Natural killer cell (primary cell): Measurements from ENCODE around the gene YTHDF1. TPM values are rescaled to one million over a fixed set of nuclear protein-coding genes. Genes with fewer than 3 reads are reported as not detected.

Source experiments
- ATAC-seq, 3 donors: fragments of 150-1000 bp in 2 of 3; fragments of 200-7000 bp in 1 of 3; cut with Tn5 transposase; 1 replicate in 1 of 3; 2 replicates in 2 of 3; pipeline ENCODE4 v1.10.0; 2021; ENCODE audit warnings: mild to moderate bottlenecking in 2 of 3, moderate library complexity in 2 of 3
- DNase-seq, 2 donors: peaks; one replicate each; pipeline versions ENCODE4 v3.0.0 to v3.0.0-alpha.2; 2013 to 2021; ENCODE audit warnings: mixed read lengths in 1 of 2
- H3K27ac ChIP-seq: one replicate; pipeline ENCODE4 v1.5.1; 2013; ENCODE audit warnings: mild to moderate bottlenecking, low read length
- H3K27me3 ChIP-seq: one replicate; pipeline ENCODE4 v1.6.1; 2013; ENCODE audit warnings: low read length; ENCODE audit not compliant: control insufficient read depth, insufficient read depth
- H3K36me3 ChIP-seq: one replicate; pipeline ENCODE4 v1.6.1; 2013; ENCODE audit warnings: low read length; ENCODE audit not compliant: control insufficient read depth, insufficient read depth
- H3K4me1 ChIP-seq: one replicate; pipeline ENCODE4 v1.6.1; 2013; ENCODE audit warnings: low read length; ENCODE audit not compliant: control insufficient read depth, insufficient read depth
- H3K4me3 ChIP-seq: one replicate; pipeline ENCODE4 v1.5.1; 2013; ENCODE audit warnings: low read length
- H3K9me3 ChIP-seq: one replicate; pipeline ENCODE4 v1.6.1; 2013; ENCODE audit warnings: low read length; ENCODE audit not compliant: control insufficient read depth, insufficient read depth
- H3K27ac Mint-ChIP-seq, 2 donors: one replicate each; pipeline ENCODE4 v1.8.0; 2022; ENCODE audit warnings: mild to moderate bottlenecking in 2 of 2, mixed read lengths in 2 of 2, moderate library complexity in 1 of 2
- H3K27me3 Mint-ChIP-seq, 2 donors: one replicate each; pipeline ENCODE4 v1.8.0; 2022; ENCODE audit warnings: low read depth in 2 of 2, mixed read lengths in 2 of 2
- H3K36me3 Mint-ChIP-seq: one replicate; pipeline ENCODE4 v1.8.0; 2022; ENCODE audit warnings: mixed read lengths
- H3K4me1 Mint-ChIP-seq, 2 donors: one replicate each; pipeline ENCODE4 v1.8.0; 2022; ENCODE audit warnings: mixed read lengths in 2 of 2
- H3K4me3 Mint-ChIP-seq: one replicate; pipeline ENCODE4 v1.8.0; 2022; ENCODE audit warnings: mild to moderate bottlenecking, moderate library complexity, mixed read lengths
- H3K9me3 Mint-ChIP-seq, 2 donors: one replicate each; pipeline ENCODE4 v1.8.0; 2022; ENCODE audit warnings: mixed read lengths in 2 of 2
- WGBS: methylation state at CpG from one replicate; pipeline ENCODE4 v1.1.7; 2013; ENCODE audit warnings: missing lambda C conversion rate; ENCODE audit not compliant: insufficient coverage; 5-methylcytosine and 5-hydroxymethylcytosine counted together
- intact Hi-C: fragments of 100-400 bp; cut with micrococcal nuclease; formaldehyde crosslinking; loops from one replicate; pipeline ENCODE4 v1.14.2; 2022
- total RNA-seq, 4 donors: library from RNA; stranded (reverse); fragments of 120-200 nt in 1 of 4; gene quantifications; one replicate each; pipeline versions ENCODE4 v1.2.3 to v1.2.4, GENCODE V29; 2013 to 2022
- TF ChIP-seq, protein P1 (sequence below): fragments of 200-600 bp; IDR thresholded peaks from one replicate; pipeline ENCODE4 v1.8.0; 2022; ENCODE audit warnings: antibody characterized with exemption

Gene YTHDF1
- total RNA-seq, 3 donors from 2014 or later (not counting 1 experiment from before 2014, with no cell fraction given): 39.1 to 43.1 (median 41.0) TPM

DNA sequence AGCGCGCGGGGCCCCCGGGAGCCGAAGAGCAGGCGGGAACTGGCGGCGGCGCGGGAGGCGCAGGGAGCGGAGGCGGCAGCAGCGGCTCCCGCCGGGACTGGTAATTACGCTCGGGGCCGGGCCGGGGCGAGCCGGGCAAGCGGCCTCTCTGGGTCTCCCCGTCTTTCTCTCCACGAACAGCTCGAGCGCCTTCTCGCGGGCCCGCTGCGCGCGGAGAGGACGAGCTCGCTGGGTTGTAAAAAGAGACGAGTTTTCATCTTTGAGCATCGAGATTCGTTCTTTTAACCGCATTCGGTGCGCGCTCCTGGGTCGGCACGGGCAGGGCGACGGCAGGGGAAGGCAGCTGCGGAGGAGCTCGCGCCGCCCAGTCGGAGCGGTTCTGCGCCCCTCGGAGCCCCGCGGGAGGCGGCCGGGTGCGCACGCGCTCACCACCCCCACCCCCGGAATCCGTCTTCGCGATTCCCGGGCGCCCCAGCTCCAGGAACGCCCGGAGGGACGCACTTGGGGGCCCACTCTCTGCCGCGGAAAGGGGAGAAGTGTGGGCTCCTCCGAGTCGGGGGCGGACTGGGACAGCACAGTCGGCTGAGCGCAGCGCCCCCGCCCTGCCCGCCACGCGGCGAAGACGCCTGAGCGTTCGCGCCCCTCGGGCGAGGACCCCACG is 38.0 kb downstream of the YTHDF1 start:
- H3K36me3 ChIP-seq: no peaks in the 10 kb centered on the region
- DNase-seq (no peak), ATAC-seq (no peak)
- H3K4me1 Mint-ChIP-seq: peaks cover 0 to 19% of the 10 kb centered on the region in 2 donors
- no peak overlapping the region for H3K27ac Mint-ChIP-seq
- H3K27ac ChIP-seq: no peak overlapping the region
- peak overlapping the region; percentile 55 for H3K4me3 Mint-ChIP-seq
- no peak overlapping the region for H3K4me3 ChIP-seq
- H3K27me3 ChIP-seq: peaks cover 28% of the 10 kb centered on the region
- TF ChIP-seq, protein P1, sequence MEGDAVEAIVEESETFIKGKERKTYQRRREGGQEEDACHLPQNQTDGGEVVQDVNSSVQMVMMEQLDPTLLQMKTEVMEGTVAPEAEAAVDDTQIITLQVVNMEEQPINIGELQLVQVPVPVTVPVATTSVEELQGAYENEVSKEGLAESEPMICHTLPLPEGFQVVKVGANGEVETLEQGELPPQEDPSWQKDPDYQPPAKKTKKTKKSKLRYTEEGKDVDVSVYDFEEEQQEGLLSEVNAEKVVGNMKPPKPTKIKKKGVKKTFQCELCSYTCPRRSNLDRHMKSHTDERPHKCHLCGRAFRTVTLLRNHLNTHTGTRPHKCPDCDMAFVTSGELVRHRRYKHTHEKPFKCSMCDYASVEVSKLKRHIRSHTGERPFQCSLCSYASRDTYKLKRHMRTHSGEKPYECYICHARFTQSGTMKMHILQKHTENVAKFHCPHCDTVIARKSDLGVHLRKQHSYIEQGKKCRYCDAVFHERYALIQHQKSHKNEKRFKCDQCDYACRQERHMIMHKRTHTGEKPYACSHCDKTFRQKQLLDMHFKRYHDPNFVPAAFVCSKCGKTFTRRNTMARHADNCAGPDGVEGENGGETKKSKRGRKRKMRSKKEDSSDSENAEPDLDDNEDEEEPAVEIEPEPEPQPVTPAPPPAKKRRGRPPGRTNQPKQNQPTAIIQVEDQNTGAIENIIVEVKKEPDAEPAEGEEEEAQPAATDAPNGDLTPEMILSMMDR: no peak
- H3K9me3 Mint-ChIP-seq: no peaks in the 10 kb centered on the region
- intact Hi-C loops: no loop called here
- H3K9me3 ChIP-seq: no peaks in the 10 kb centered on the region
- peaks cover 16 to 29% of the 10 kb centered on the region in 2 donors for H3K27me3 Mint-ChIP-seq
- peaks cover 12% of the 10 kb centered on the region for H3K4me1 ChIP-seq
- no peaks in the 10 kb centered on the region for H3K36me3 Mint-ChIP-seq
- 3% methylated on average over 90 of the region's 90 CpGs for WGBS

DNA sequence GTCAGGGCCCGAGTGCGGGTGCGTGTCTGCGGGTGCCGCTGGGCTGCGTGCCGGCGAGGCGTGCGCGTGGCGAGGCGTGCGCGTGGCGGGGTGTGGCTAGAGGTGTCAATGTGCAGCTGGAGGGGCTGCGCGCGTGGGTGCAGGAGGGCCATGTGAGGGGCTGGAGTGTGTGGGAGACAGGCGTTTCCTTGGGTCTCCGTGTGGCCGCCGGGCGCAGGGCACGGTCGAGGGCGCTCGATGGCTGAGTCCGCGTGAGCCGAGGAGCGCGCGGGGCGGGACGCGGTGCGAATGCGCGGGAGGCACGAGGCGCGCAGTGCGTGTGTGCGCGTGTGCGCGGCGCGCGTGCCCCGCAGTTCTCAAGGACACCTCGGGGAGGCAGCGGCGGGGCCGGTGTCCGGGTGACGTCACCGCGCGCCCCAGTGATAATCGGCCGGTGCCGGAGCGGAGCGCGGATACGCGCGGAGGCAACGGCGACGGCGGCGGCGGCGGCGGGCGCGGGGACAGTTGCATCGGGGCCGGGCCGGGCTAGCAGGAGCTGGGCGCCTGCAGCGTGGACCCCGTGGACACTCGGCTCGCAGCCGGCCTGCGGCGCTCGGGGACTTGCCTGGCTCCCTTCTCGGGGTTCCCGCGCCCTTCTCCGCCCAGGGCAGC is 38.7 kb downstream of the YTHDF1 start:
- Mint-ChIP-seq H3K36me3 (no peaks in the 10 kb centered on the region), H3K4me1 (peaks cover 0 to 19% of the 10 kb centered on the region in 2 donors), H3K4me3 (no peak overlapping the region), H3K27ac (no peak overlapping the region), H3K27me3 (peaks cover 19 to 33% of the 10 kb centered on the region in 2 donors), H3K9me3 (no peaks in the 10 kb centered on the region)
- ATAC-seq: no peak
- H3K36me3 ChIP-seq: no peaks in the 10 kb centered on the region
- H3K9me3 ChIP-seq: no peaks in the 10 kb centered on the region
- H3K4me1 ChIP-seq: peaks cover 12% of the 10 kb centered on the region
- TF ChIP-seq, protein P1: no peak
- WGBS: 6% methylated on average over 96 of the region's 96 CpGs
- peak in 1 of 2 donors; percentile 40 for DNase-seq
- intact Hi-C loops: no loop called here
- no peak overlapping the region for H3K27ac ChIP-seq
- no peak overlapping the region for H3K4me3 ChIP-seq
- peaks cover 28% of the 10 kb centered on the region for H3K27me3 ChIP-seq

DNA sequence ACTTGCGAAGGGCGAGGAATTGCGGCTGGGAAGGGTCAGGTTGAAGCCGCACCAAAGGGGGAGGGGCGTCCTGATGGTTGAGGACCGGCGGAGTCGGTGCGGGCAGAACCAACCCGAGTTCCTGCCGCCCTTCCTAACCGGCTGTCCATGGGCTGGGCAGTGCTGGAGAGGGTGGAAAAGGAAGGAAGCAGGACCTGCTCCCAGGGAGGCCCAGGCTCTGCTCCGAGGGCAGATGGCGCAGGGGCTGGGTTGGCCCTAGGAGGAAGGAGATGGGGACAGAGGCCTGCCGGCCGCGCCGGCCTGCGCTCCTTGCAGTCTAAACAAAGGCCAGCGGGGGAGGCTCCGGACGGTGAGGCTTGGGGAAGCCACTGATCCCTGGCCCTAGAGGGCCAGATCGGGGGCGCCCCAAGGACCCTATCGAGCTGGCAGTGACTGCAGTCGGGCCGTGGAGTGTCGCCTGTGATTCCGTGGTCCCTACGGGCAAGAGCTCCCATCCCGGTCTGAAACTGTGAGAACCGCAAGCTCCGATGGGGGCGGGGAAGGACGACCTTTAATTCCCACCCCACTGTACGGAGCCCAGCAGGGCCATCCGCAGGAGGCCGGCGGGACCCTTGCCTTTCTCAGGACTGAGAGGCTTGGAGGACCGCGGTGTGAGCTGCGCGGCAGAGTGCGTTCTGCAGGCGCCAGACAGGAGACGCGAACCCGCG is 39.4 kb downstream of the YTHDF1 start:
- Mint-ChIP-seq H3K36me3 (no peaks in the 10 kb centered on the region), H3K9me3 (no peaks in the 10 kb centered on the region), H3K4me1 (peaks cover 0 to 19% of the 10 kb centered on the region in 2 donors), H3K27ac (no peak overlapping the region), H3K27me3 (peaks cover 26 to 37% of the 10 kb centered on the region in 2 donors), H3K4me3 (peak overlapping the region; percentile 55)
- no peak overlapping the region for H3K27ac ChIP-seq
- H3K4me3 ChIP-seq: no peak overlapping the region
- H3K4me1 ChIP-seq: peaks cover 12% of the 10 kb centered on the region
- intact Hi-C loops: no loop called here
- DNase-seq (no peak), ATAC-seq (no peak)
- WGBS: 10% methylated on average over 49 of the region's 49 CpGs
- H3K27me3 ChIP-seq: peaks cover 28% of the 10 kb centered on the region
- H3K9me3 ChIP-seq: no peaks in the 10 kb centered on the region
- TF ChIP-seq, protein P1: no peak
- H3K36me3 ChIP-seq: no peaks in the 10 kb centered on the region
